HCT116 (cell line): Measurements from ENCODE around the gene CELF2. TPM values are rescaled to one million over a fixed set of nuclear protein-coding genes. Genes with fewer than 3 reads are reported as not detected.

Experiments used
- ATAC-seq: fragments of 200-7000 bp; cut with Tn5 transposase; 2 replicates; pipeline ENCODE4 v1.9.1; 2020; ENCODE audit warnings: mild to moderate bottlenecking, moderate library complexity
- BruUV-seq: library from RNA; stranded (reverse); fragments of 400-500 nt; replicated peaks from 2 replicates; lab custom pipeline; 2021; lab: Mats Ljungman, UMichigan
- CTCF ChIA-PET: fragments of 300-600 bp; sonication (Branson Sonifier 250); formaldehyde crosslinking; loops from one replicate; lab custom pipeline; 2021; ENCODE audit warnings: antibody characterized with exemption; lab: Charles Lee
- POLR2A ChIA-PET: fragments of 300-600, 350-600 bp; sonication (Branson Sonifier 250); formaldehyde crosslinking; loops from one replicate; lab custom pipeline; 2021; ENCODE audit warnings: antibody characterized with exemption; lab: Charles Lee
- RAD21 ChIA-PET, 2 experiments: fragments of 300-600 bp; sonication (Branson Sonifier 250); formaldehyde crosslinking; loops; one replicate each; lab custom pipeline; 2023; ENCODE audit warnings: low total read pairs in 2 of 2; ENCODE audit not compliant: uncharacterized antibody in 2 of 2, unreplicated experiment in 2 of 2, low non-redundant PET in 1 of 2; lab: Charles Lee
- DNase-seq: peaks from one replicate; pipeline ENCODE4 v3.0.0-alpha.2; 2010; ENCODE audit warnings: low read depth, low spot score
- H2AFZ ChIP-seq: fragments of 200-600 bp; shearing (Covaris generic), sonication (generic); 2 replicates; pipeline ENCODE4 v1.6.1; 2017; ENCODE audit warnings: low read depth, mixed run types, mixed read lengths, antibody characterized with exemption, low read length; ENCODE audit not compliant: poor library complexity, severe bottlenecking
- H3K27ac ChIP-seq: 2 replicates; pipeline ENCODE4 v1.5.1; 2012; ENCODE audit warnings: low read depth, low read length
- H3K27me3 ChIP-seq: fragments of 200-600 bp; sonication (generic); 2 replicates; pipeline ENCODE4 v1.6.1; 2016; ENCODE audit warnings: mixed run types, low read length, mixed read lengths; ENCODE audit not compliant: insufficient read depth
- H3K36me3 ChIP-seq, 2 experiments: fragments of 200-500 bp in 1 of 2; fragments of 200-600 bp in 1 of 2; sonication (Bioruptor generic) in 1 of 2; sonication (generic) in 1 of 2; 2 replicates each; pipeline versions ENCODE4 v1.5.1 to v1.6.1; 2014 to 2016; ENCODE audit warnings: low read length in 2 of 2, inconsistent platforms in 1 of 2, mixed read lengths in 1 of 2, mixed run types in 1 of 2; ENCODE audit not compliant: insufficient read depth in 2 of 2, control insufficient read depth in 1 of 2
- H3K4me1 ChIP-seq, 2 experiments: fragments of 200-600 bp in 1 of 2; sonication (generic) in 1 of 2; 2 replicates each; pipeline versions ENCODE4 v1.5.1 to v1.6.1; 2012 to 2017; ENCODE audit warnings: low read length in 2 of 2, inconsistent platforms in 1 of 2, mild to moderate bottlenecking in 1 of 2, mixed read lengths in 1 of 2, mixed run types in 1 of 2, moderate library complexity in 1 of 2; ENCODE audit not compliant: insufficient read depth in 2 of 2, control insufficient read depth in 1 of 2
- H3K4me2 ChIP-seq: fragments of 200-600 bp; sonication (generic); 2 replicates; pipeline ENCODE4 v1.6.1; 2017; ENCODE audit warnings: mixed run types, low read length, mixed read lengths
- H3K4me3 ChIP-seq, 2 experiments: fragments of 200-600 bp in 1 of 2; sonication (generic) in 1 of 2; replicated peaks in 1 of 2; 2 replicates each; pipeline ENCODE4 v1.5.1; 2011 to 2016; ENCODE audit warnings: low read length in 2 of 2, control low read depth in 1 of 2, low read depth in 1 of 2, mild to moderate bottlenecking in 1 of 2, mixed read lengths in 1 of 2, mixed run types in 1 of 2
- H3K79me2 ChIP-seq: fragments of 200-600 bp; sonication (generic); 2 replicates; pipeline ENCODE4 v1.6.1; 2017; ENCODE audit warnings: mild to moderate bottlenecking, mixed run types, low read length, moderate library complexity, mixed read lengths; ENCODE audit not compliant: insufficient read depth
- H3K9ac ChIP-seq: fragments of 200-600 bp; sonication (generic); 2 replicates; pipeline ENCODE4 v1.6.1; 2016; ENCODE audit warnings: low read length, mixed read lengths
- H3K9me2 ChIP-seq: fragments of 200-600 bp; sonication (generic), shearing (Covaris generic); 2 replicates; pipeline ENCODE4 v1.6.1; 2017; ENCODE audit warnings: mixed run types, mild to moderate bottlenecking, moderate library complexity; ENCODE audit not compliant: insufficient read depth
- H3K9me3 ChIP-seq, 2 experiments: fragments of 200-500 bp in 1 of 2; fragments of 200-600 bp in 1 of 2; sonication (Bioruptor generic) in 1 of 2; sonication (generic) in 1 of 2; 2 replicates each; pipeline ENCODE4 v1.6.1; 2014 to 2017; ENCODE audit warnings: low read length in 2 of 2, mixed read lengths in 2 of 2, inconsistent platforms in 1 of 2, low read depth in 1 of 2, mild to moderate bottlenecking in 1 of 2, mixed run types in 1 of 2, moderate library complexity in 1 of 2; ENCODE audit not compliant: control insufficient read depth in 1 of 2, insufficient read depth in 1 of 2
- H4K20me1 ChIP-seq: fragments of 200-600 bp; sonication (generic), shearing (Covaris generic); 2 replicates; pipeline ENCODE4 v1.6.1; 2017; ENCODE audit warnings: mixed run types, mild to moderate bottlenecking, moderate library complexity; ENCODE audit not compliant: insufficient read depth
- CEBPB ChIP-seq: IDR thresholded peaks from 2 replicates; pipeline ENCODE4 v1.6.1; 2012; ENCODE audit warnings: low read depth
- ELF1 ChIP-seq: IDR thresholded peaks from 2 replicates; pipeline ENCODE4 v1.6.1; 2012; ENCODE audit warnings: low read depth, borderline replicate concordance
- EZH2phosphoT487 ChIP-seq: fragments of 200-600 bp; IDR thresholded peaks from 2 replicates; pipeline ENCODE4 v1.6.1; 2018; ENCODE audit warnings: antibody characterized with exemption, borderline replicate concordance
- FOSL1 ChIP-seq: IDR thresholded peaks from 2 replicates; pipeline ENCODE4 v1.6.1; 2012; ENCODE audit warnings: low read depth
- POLR2A ChIP-seq: IDR thresholded peaks from 2 replicates; pipeline ENCODE4 v1.7.0; 2011; ENCODE audit warnings: borderline replicate concordance; ENCODE audit not compliant: insufficient read depth, insufficient read length; ENCODE audit errors: extremely low read depth
- SIN3A ChIP-seq: IDR thresholded peaks from 2 replicates; pipeline ENCODE4 v1.6.1; 2012; ENCODE audit warnings: low read depth
- SP1 ChIP-seq: IDR thresholded peaks from 2 replicates; pipeline ENCODE4 v1.6.1; 2012; ENCODE audit warnings: low read depth
- SRF ChIP-seq: IDR thresholded peaks from 2 replicates; pipeline ENCODE4 v1.6.1; 2012; ENCODE audit warnings: low read depth
- TCF7L2 ChIP-seq: IDR thresholded peaks from 2 replicates; pipeline ENCODE4 v1.7.0; 2011; ENCODE audit warnings: borderline replicate concordance, inconsistent platforms; ENCODE audit not compliant: insufficient read depth, insufficient read length; ENCODE audit errors: extremely low read depth
- YY1 ChIP-seq: IDR thresholded peaks from 2 replicates; pipeline ENCODE4 v1.6.1; 2011; ENCODE audit warnings: low read length, low read depth, moderate library complexity, mild to moderate bottlenecking; ENCODE audit not compliant: insufficient replicate concordance; ENCODE audit errors: extremely low read depth
- ZFX ChIP-seq: fragments of 450-650 bp; IDR thresholded peaks from 2 replicates; pipeline ENCODE4 v1.6.1; 2017
- ZNF274 ChIP-seq: fragments of 200-500 bp; sonication (Bioruptor generic); IDR thresholded peaks from 2 replicates; pipeline ENCODE4 v1.6.1; 2014; ENCODE audit warnings: mild to moderate bottlenecking, low read depth, low read length, inconsistent platforms
- intact Hi-C: fragments of 100-400 bp; cut with micrococcal nuclease; formaldehyde crosslinking; loops from 2 replicates; pipeline ENCODE4 v1.10.0; 2022
- total RNA-seq: library from RNA; stranded (reverse); gene quantifications from one replicate; pipeline ENCODE4 v1.2.1, GENCODE V29; 2021; ENCODE audit not compliant: unreplicated experiment
- TF ChIP-seq, protein P1 (sequence below), 3 experiments: fragments of 200-600 bp in 1 of 3; sonication (generic) in 1 of 3; IDR thresholded peaks in 2 of 3; conservative IDR thresholded peaks in 1 of 3; 2 replicates each; pipeline ENCODE4 v1.5.1; 2012 to 2017; ENCODE audit warnings: low read depth in 2 of 3, low read length in 2 of 3, antibody characterized with exemption in 1 of 3, borderline replicate concordance in 1 of 3, control low read depth in 1 of 3, mild to moderate bottlenecking in 1 of 3, mixed read lengths in 1 of 3, mixed run types in 1 of 3, moderate library complexity in 1 of 3; ENCODE audit not compliant: insufficient read depth in 1 of 3
- TF ChIP-seq, protein P2 (sequence below): IDR thresholded peaks from 2 replicates; pipeline ENCODE4 v1.6.1; 2012
- TF ChIP-seq, protein P3 (sequence below): IDR thresholded peaks from 2 replicates; pipeline ENCODE4 v1.6.1; 2011; ENCODE audit warnings: mild to moderate bottlenecking, low read length, moderate library complexity; ENCODE audit not compliant: insufficient replicate concordance; ENCODE audit errors: extremely low read depth

Gene CELF2
- total RNA-seq, 1 experiment from 2014 or later = 0.66 TPM

DNA sequence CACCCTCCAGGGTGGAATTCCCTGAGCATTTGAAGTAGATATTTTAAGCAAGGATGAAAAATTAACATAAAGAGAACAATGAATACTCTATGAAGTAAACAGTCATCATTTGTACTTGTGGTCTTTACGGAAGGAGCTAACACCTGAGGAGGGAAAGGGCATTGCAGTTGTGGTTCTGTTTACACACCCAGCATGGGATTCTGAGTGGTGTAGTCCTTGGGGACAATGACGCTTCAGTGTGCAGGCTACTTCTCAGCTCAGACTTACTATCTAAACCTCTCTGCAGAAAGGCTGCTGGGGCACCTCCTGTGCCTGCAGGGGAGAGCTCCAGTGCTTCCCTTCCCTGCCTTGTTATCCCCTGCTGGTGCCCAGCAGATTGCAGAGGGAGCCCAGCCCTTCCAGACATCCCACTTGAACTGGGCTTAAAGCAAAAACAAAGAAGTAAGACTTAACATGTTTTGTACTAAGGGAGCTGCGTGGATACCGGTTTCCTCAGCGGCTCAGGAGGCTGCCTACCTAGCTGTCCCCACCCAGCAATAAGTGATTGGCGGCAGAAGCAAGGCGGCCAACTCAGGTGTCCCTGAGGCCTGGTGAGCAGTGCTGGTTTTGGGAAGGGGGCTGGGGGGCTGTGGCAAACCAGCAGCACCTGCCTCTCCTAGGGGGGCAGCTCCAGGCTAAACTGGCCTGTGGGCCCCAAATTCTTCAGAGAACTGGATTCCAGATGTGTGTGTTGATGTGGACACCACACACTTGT lies 89.1 kb downstream of the CELF2 start (continued):
- TF ChIP-seq, protein P1, sequence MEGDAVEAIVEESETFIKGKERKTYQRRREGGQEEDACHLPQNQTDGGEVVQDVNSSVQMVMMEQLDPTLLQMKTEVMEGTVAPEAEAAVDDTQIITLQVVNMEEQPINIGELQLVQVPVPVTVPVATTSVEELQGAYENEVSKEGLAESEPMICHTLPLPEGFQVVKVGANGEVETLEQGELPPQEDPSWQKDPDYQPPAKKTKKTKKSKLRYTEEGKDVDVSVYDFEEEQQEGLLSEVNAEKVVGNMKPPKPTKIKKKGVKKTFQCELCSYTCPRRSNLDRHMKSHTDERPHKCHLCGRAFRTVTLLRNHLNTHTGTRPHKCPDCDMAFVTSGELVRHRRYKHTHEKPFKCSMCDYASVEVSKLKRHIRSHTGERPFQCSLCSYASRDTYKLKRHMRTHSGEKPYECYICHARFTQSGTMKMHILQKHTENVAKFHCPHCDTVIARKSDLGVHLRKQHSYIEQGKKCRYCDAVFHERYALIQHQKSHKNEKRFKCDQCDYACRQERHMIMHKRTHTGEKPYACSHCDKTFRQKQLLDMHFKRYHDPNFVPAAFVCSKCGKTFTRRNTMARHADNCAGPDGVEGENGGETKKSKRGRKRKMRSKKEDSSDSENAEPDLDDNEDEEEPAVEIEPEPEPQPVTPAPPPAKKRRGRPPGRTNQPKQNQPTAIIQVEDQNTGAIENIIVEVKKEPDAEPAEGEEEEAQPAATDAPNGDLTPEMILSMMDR (IDR thresholded peaks at IDR 0.05 in 2 of 3, conservative IDR thresholded peaks at IDR 0.05 in 1 of 3; ENCODE audit: borderline replicate concordance in 1 of 3, insufficient read depth in 1 of 3, low read depth in 2 of 3, low read length in 2 of 3) = no peak
- TF ChIP-seq ZFX (no peak), ZNF274 (no peak), EZH2phosphoT487 (no peak), YY1 (no peak), SP1 (no peak), ELF1 (no peak), SIN3A (no peak), FOSL1 (no peak), SRF (no peak)
- TF ChIP-seq, protein P2, sequence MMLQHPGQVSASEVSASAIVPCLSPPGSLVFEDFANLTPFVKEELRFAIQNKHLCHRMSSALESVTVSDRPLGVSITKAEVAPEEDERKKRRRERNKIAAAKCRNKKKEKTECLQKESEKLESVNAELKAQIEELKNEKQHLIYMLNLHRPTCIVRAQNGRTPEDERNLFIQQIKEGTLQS = no peak

DNA sequence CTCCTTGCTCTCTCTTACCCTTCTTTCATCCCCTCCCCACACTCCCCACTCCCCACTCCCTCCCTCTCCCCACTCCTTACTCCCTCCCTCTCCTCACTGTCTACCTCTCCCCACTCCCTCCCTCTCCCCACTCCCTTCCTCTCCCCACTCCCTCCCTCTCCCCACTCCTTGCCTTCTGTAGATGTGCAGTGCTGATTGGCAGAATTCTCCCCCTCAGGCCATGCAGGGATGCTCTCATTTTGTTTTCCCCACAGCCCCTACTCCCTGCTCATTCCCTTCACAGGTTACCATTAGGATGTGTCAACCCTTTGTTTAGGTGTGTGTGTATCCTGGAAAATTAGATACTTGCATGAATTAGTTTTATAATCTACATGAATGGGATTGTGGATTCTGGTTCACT lies 90.3 kb downstream of the CELF2 start:
- no peaks in the 10 kb centered on the region for H3K9me2 ChIP-seq
- no peak overlapping the region for H3K4me2 ChIP-seq
- POLR2A ChIA-PET = no interaction called here
- TF ChIP-seq TCF7L2 (no peak), ZNF274 (no peak), POLR2A (no peak), ZFX (no peak), CEBPB (no peak), FOSL1 (no peak), EZH2phosphoT487 (no peak), SRF (no peak)
- TF ChIP-seq, protein P3, sequence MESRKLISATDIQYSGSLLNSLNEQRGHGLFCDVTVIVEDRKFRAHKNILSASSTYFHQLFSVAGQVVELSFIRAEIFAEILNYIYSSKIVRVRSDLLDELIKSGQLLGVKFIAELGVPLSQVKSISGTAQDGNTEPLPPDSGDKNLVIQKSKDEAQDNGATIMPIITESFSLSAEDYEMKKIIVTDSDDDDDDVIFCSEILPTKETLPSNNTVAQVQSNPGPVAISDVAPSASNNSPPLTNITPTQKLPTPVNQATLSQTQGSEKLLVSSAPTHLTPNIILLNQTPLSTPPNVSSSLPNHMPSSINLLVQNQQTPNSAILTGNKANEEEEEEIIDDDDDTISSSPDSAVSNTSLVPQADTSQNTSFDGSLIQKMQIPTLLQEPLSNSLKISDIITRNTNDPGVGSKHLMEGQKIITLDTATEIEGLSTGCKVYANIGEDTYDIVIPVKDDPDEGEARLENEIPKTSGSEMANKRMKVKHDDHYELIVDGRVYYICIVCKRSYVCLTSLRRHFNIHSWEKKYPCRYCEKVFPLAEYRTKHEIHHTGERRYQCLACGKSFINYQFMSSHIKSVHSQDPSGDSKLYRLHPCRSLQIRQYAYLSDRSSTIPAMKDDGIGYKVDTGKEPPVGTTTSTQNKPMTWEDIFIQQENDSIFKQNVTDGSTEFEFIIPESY = no peak
- TF ChIP-seq, protein P1 (IDR thresholded peaks at IDR 0.05 in 2 of 3, conservative IDR thresholded peaks at IDR 0.05 in 1 of 3; ENCODE audit: borderline replicate concordance in 1 of 3, insufficient read depth in 1 of 3, low read depth in 2 of 3, low read length in 2 of 3) = no peak
- no peak overlapping the region for H3K27ac ChIP-seq
- intact Hi-C loops = no loop called here
- H3K4me3 ChIP-seq = no peak overlapping the region
- no TSS peak for BruUV-seq
- H4K20me1 ChIP-seq = no peaks in the 10 kb centered on the region
- H3K36me3 ChIP-seq = no peaks in the 10 kb centered on the region
- CTCF ChIA-PET = no interaction called here
- RAD21 ChIA-PET = no interaction called here
- no peaks in the 10 kb centered on the region for H3K4me1 ChIP-seq
- H3K9me3 ChIP-seq = no peaks in the 10 kb centered on the region
- H2AFZ ChIP-seq = no peak overlapping the region
- DNase-seq (no peak), ATAC-seq (no peak)
- no peak overlapping the region for H3K9ac ChIP-seq
- no peaks in the 10 kb centered on the region for H3K27me3 ChIP-seq
- no peaks in the 10 kb centered on the region for H3K79me2 ChIP-seq
